ENCODE results near the gene CCDC6. TPM values are rescaled to one million over a fixed set of nuclear protein-coding genes. Genes with fewer than 3 reads are reported as not detected.

Gene CCDC6
- total and polyA plus RNA-seq, 2 experiments from 2014 or later: 19.4 to 23.2 TPM

DNA sequence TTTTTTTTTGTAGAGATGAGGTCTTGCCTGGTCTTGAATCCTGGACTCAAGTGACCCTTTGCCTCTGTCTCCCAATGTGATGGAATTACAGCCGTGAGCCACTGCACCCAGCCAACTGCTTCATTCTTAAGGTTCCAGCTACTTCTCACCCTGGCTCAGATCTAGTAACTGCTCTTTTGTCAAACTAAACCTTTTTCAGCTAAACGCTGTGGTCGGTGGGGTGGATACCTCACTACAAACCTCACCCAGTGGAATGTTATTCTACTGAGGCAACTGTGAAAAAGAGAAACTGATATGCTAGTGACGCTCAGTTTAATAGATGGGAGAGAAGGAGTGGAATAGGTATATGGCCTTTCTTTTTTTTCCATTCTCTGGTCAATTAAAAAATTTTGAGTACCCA is 151.4 kb downstream of the CCDC6 start:
- no peaks in the 10 kb centered on the region for H3K4me1 ChIP-seq (ENCODE audit: insufficient read depth)
- in situ Hi-C loops (cut with MboI): no loop called here
- H3K4me2 ChIP-seq (ENCODE audit: unreplicated experiment): no peak overlapping the region
- no peaks in the 10 kb centered on the region for H3K36me3 ChIP-seq (ENCODE audit: low read depth)
- no peak for DNase-seq
- no peaks in the 10 kb centered on the region for H3K9me2 ChIP-seq (ENCODE audit: insufficient read depth)
- no peaks in the 10 kb centered on the region for H4K20me1 ChIP-seq (ENCODE audit: insufficient read depth)
- H3F3A ChIP-seq (ENCODE audit: insufficient read depth): no peaks in the 10 kb centered on the region
- no peak overlapping the region for H3K27ac ChIP-seq
- no peak overlapping the region for H3K9ac ChIP-seq
- 56 to 62% methylated on average over 4 of the region's 4 CpGs for WGBS, 2 experiments (ENCODE audit: low coverage in 1 of 2, low lambda C conversion rate in 2 of 2, missing lambda C conversion rate in 2 of 2)
- no peaks in the 10 kb centered on the region for H3K9me3 ChIP-seq (ENCODE audit: low read depth)
- H3K79me2 ChIP-seq (ENCODE audit: insufficient read depth): no peaks in the 10 kb centered on the region
- H3K4me3 ChIP-seq: no peak overlapping the region
- TF ChIP-seq EZH2 (IDR thresholded peaks at IDR 0.05; ENCODE audit: insufficient read depth, poor library complexity, severe bottlenecking) (no peak), EZH2phosphoT487 (IDR thresholded peaks at IDR 0.05; ENCODE audit: insufficient read depth, low read depth) (no peak)
- H2AFZ ChIP-seq: no peak overlapping the region
- peaks cover 5% of the 10 kb centered on the region; the same call in 1 of the 2 replicates for H3K27me3 ChIP-seq (replicated peaks; ENCODE audit: insufficient read depth)

- H3K9me3 ChIP-seq (ENCODE audit: low read depth): no peaks in the 10 kb centered on the region
- no peak within 1 kb of the TSS for H3K9ac ChIP-seq
- no peaks in the 10 kb centered on the region for H3K36me3 ChIP-seq (ENCODE audit: low read depth)
- H3K4me1 ChIP-seq (ENCODE audit: insufficient read depth): no peaks in the 10 kb centered on the region
- peaks cover 5% of the 10 kb centered on the region; the same call in 1 of the 2 replicates for H3K27me3 ChIP-seq (replicated peaks; ENCODE audit: insufficient read depth)
- no peaks in the 10 kb centered on the region for H3K9me2 ChIP-seq (ENCODE audit: insufficient read depth)
- H3K79me2 ChIP-seq (ENCODE audit: insufficient read depth): no peaks in the 10 kb centered on the region
- WGBS, 2 experiments (ENCODE audit: low coverage in 1 of 2, low lambda C conversion rate in 2 of 2, missing lambda C conversion rate in 2 of 2): 13 to 17% methylated on average over 3 of the region's 3 CpGs
- no peak within 1 kb of the TSS for H3K4me2 ChIP-seq (ENCODE audit: unreplicated experiment)
- no peaks in the 10 kb centered on the region for H4K20me1 ChIP-seq (ENCODE audit: insufficient read depth)
- in situ Hi-C loops (cut with MboI): no loop called here
- H3K27ac ChIP-seq: no peak within 1 kb of the TSS
- TF ChIP-seq EZH2 (IDR thresholded peaks at IDR 0.05; ENCODE audit: insufficient read depth, poor library complexity, severe bottlenecking) (no peak), EZH2phosphoT487 (IDR thresholded peaks at IDR 0.05; ENCODE audit: insufficient read depth, low read depth) (no peak)
- H3F3A ChIP-seq (ENCODE audit: insufficient read depth): no peaks in the 10 kb centered on the region
- no peak for DNase-seq
- no peak within 1 kb of the TSS for H2AFZ ChIP-seq
- no peak within 1 kb of the TSS for H3K4me3 ChIP-seq
Observed at GRCh38 chr10:59753267-59753666, 153.1 kb downstream of the CCDC6 start, which contains the start of gene MRLN. TSS of gene MRLN (minus strand) at chr10:59753455.

- Histone ChIP-seq H3K9me3 (ENCODE audit: low read depth) (no peaks in the 10 kb centered on the region), H3K4me3 (no peak overlapping the region), H3K79me2 (ENCODE audit: insufficient read depth) (no peaks in the 10 kb centered on the region), H3K9me2 (ENCODE audit: insufficient read depth) (no peaks in the 10 kb centered on the region), H2AFZ (no peak overlapping the region), H3K27me3 (replicated peaks; ENCODE audit: insufficient read depth) (peaks cover 5% of the 10 kb centered on the region; the same call in 1 of the 2 replicates), H3K27ac (no peak overlapping the region), H4K20me1 (ENCODE audit: insufficient read depth) (no peaks in the 10 kb centered on the region), H3K36me3 (ENCODE audit: low read depth) (no peaks in the 10 kb centered on the region), H3K4me2 (ENCODE audit: unreplicated experiment) (no peak overlapping the region), H3K9ac (no peak overlapping the region), H3K4me1 (ENCODE audit: insufficient read depth) (no peaks in the 10 kb centered on the region), H3F3A (ENCODE audit: insufficient read depth) (no peaks in the 10 kb centered on the region)
- TF ChIP-seq EZH2 (IDR thresholded peaks at IDR 0.05; ENCODE audit: insufficient read depth, poor library complexity, severe bottlenecking): no peak
- no peak for TF ChIP-seq EZH2phosphoT487 (IDR thresholded peaks at IDR 0.05; ENCODE audit: insufficient read depth, low read depth)
- WGBS, 2 experiments (ENCODE audit: low coverage in 1 of 2, low lambda C conversion rate in 2 of 2, missing lambda C conversion rate in 2 of 2): 19 to 21% methylated on average over 2 of the region's 2 CpGs
- in situ Hi-C loops (cut with MboI): no loop called here
- DNase-seq: no peak
Observed at GRCh38 chr10:59752278-59752940, 153.9 kb downstream of the CCDC6 start.

GRCh38 chr10:59750155-59750945 is 156.0 kb downstream of the CCDC6 start:
- 37 to 46% methylated on average over 12 of the region's 12 CpGs for WGBS, 2 experiments (ENCODE audit: low coverage in 1 of 2, low lambda C conversion rate in 2 of 2, missing lambda C conversion rate in 2 of 2)
- Histone ChIP-seq H2AFZ (no peak overlapping the region), H3F3A (ENCODE audit: insufficient read depth) (no peaks in the 10 kb centered on the region), H3K9me3 (ENCODE audit: low read depth) (no peaks in the 10 kb centered on the region), H4K20me1 (ENCODE audit: insufficient read depth) (no peaks in the 10 kb centered on the region), H3K4me1 (ENCODE audit: insufficient read depth) (no peaks in the 10 kb centered on the region), H3K9ac (no peak overlapping the region), H3K4me3 (no peak overlapping the region), H3K36me3 (ENCODE audit: low read depth) (no peaks in the 10 kb centered on the region), H3K27ac (no peak overlapping the region), H3K4me2 (ENCODE audit: unreplicated experiment) (no peak overlapping the region), H3K79me2 (ENCODE audit: insufficient read depth) (no peaks in the 10 kb centered on the region), H3K27me3 (replicated peaks; ENCODE audit: insufficient read depth) (peaks cover 5% of the 10 kb centered on the region), H3K9me2 (ENCODE audit: insufficient read depth) (no peaks in the 10 kb centered on the region)
- DNase-seq: no peak
- in situ Hi-C loops (cut with MboI): no loop called here
- TF ChIP-seq EZH2 (IDR thresholded peaks at IDR 0.05; ENCODE audit: insufficient read depth, poor library complexity, severe bottlenecking) (no peak), EZH2phosphoT487 (IDR thresholded peaks at IDR 0.05; ENCODE audit: insufficient read depth, low read depth) (no peak)

Data from GM23248 (cell line).